Measurements from ENCODE around the gene TUBGCP2. TPM values are rescaled to one million over a fixed set of nuclear protein-coding genes. Genes with fewer than 3 reads are reported as not detected.
"Not testable (repeated sequence)": the region's sequence is repeated elsewhere in the genome, so short reads cannot be mapped to it uniquely, and the experiment has no call there.

Gene TUBGCP2
- total and polyA plus RNA-seq, 7 donors = 20.3 to 53.2 (median 33.8) TPM

GRCh38 chr10:133325440-133326222 lies 17.0 kb upstream of the TUBGCP2 start:
- H3K27me3 ChIP-seq (ENCODE audit: insufficient read depth in 3 of 3, low read length in 2 of 3) = peaks cover 0 to 63% (median 28%) of the 10 kb centered on the region in 3 donors
- ATAC-seq (no peak), DNase-seq (peak in 1 of 2 donors; percentile 45)
- no peaks in the 10 kb centered on the region for H3K36me3 ChIP-seq (ENCODE audit: insufficient read depth in 1 of 2, low read depth in 1 of 2)
- 1 to 4% (median 3%) methylated on average over 41 to 89 of the region's 91 CpGs for WGBS, 3 donors
- H3K4me3 ChIP-seq = peak overlapping the region; percentile 51
- H3K27ac ChIP-seq = no peak overlapping the region
- TF ChIP-seq, protein P1, sequence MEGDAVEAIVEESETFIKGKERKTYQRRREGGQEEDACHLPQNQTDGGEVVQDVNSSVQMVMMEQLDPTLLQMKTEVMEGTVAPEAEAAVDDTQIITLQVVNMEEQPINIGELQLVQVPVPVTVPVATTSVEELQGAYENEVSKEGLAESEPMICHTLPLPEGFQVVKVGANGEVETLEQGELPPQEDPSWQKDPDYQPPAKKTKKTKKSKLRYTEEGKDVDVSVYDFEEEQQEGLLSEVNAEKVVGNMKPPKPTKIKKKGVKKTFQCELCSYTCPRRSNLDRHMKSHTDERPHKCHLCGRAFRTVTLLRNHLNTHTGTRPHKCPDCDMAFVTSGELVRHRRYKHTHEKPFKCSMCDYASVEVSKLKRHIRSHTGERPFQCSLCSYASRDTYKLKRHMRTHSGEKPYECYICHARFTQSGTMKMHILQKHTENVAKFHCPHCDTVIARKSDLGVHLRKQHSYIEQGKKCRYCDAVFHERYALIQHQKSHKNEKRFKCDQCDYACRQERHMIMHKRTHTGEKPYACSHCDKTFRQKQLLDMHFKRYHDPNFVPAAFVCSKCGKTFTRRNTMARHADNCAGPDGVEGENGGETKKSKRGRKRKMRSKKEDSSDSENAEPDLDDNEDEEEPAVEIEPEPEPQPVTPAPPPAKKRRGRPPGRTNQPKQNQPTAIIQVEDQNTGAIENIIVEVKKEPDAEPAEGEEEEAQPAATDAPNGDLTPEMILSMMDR (IDR thresholded peaks at IDR 0.05) = no peak
- intact Hi-C loops (cut with DNase I) = loop anchor here (5.0 to 10.0 kb wide), 2 partner anchors 69 to 282 kb away; partner anchors contain the start of gene MTG1 (in 1 of the 2)
- no peaks in the 10 kb centered on the region for H3K9me3 ChIP-seq
- no peaks in the 10 kb centered on the region for H3K4me1 ChIP-seq

- 13 to 21% (median 16%) methylated on average over 15 to 20 of the region's 20 CpGs for WGBS, 3 donors
- DNase-seq = no peak
- Histone ChIP-seq H3K27me3 (ENCODE audit: insufficient read depth in 3 of 3, low read length in 2 of 3) (peaks cover 0 to 70% (median 28%) of the 10 kb centered on the region in 3 donors), H3K36me3 (ENCODE audit: insufficient read depth in 1 of 2, low read depth in 1 of 2) (no peaks in the 10 kb centered on the region), H3K4me3 (peak overlapping the region; percentile 51), H3K4me1 (no peaks in the 10 kb centered on the region), H3K9me3 (no peaks in the 10 kb centered on the region), H3K27ac (no peak overlapping the region)
- ATAC-seq = peak in 2 of 4 donors; percentile 14 to 18
- intact Hi-C loops (cut with DNase I) = loop anchor here (5.0 to 10.0 kb wide), 2 partner anchors 70 to 282 kb away; partner anchors contain the start of gene MTG1 (in 1 of the 2)
- TF ChIP-seq, protein P1 (IDR thresholded peaks at IDR 0.05) = no peak
Observed at GRCh38 chr10:133324857-133325260, 16.2 kb upstream of the TUBGCP2 start.

DNA sequence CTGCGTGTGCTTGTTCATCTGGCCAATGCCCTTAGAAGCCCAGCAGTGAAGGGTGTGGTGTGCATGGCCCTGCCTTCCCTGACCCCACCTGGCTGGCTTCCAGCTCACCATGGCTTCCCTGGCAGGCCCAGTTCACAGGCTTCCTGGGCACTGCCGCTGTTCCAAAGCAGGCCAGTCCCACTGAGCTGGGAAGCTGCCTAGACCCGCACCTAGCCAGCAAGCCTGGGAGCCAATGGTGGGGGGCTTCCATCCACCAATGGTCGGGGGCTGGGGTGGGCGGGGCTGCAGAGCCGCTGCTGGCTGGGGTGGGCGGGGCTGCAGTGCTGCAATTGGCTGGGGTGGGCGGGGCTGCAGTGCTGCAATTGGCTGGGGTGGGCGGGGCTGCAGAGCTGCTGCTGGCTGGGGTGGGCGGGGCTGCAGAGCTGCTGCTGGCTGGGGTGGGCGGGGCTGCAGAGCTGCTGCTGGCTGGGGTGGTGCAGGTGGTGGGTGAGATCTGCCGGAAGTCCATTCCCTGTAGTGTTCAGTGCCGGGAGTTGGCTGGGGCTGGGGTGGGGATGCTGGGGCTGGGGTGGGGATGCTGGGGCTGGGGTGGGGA lies 15.6 kb upstream of the TUBGCP2 start:
- TF ChIP-seq, protein P1 (IDR thresholded peaks at IDR 0.05) = no peak
- intact Hi-C loops (cut with DNase I) = loop anchor here in 1 of 2 donors (10.0 kb wide), 1 partner anchor 71 kb away; the partner anchor contains the start of gene MTG1
- no peak overlapping the region for H3K4me3 ChIP-seq

GRCh38 chr10:133322064-133322709 lies 13.5 kb upstream of the TUBGCP2 start:
- not testable (repeated sequence) for H3K9me3 ChIP-seq; H3K36me3 ChIP-seq (ENCODE audit: insufficient read depth in 1 of 2, low read depth in 1 of 2); DNase-seq; H3K4me3 ChIP-seq; H3K4me1 ChIP-seq; ATAC-seq; H3K27ac ChIP-seq
- WGBS, 3 donors = 70 to 80% (median 73%) methylated on average over 11 to 12 of the region's 14 CpGs
- intact Hi-C loops (cut with DNase I) = loop anchor here in 1 of 2 donors (10.0 kb wide), 1 partner anchor 73 kb away; the partner anchor contains the start of gene MTG1
- peaks cover 0 to 60% (median 26%) of the 10 kb centered on the region in 3 donors for H3K27me3 ChIP-seq (ENCODE audit: insufficient read depth in 3 of 3, low read length in 2 of 3)

More for the DNA sequence above, 15.6 kb upstream of the TUBGCP2 start:
- DNase-seq (peak; percentile 58 to 71), ATAC-seq (peak; percentile 41 to 84 (median 74))
- no peaks in the 10 kb centered on the region for H3K4me1 ChIP-seq
- no peaks in the 10 kb centered on the region for H3K9me3 ChIP-seq
- peaks cover 0 to 73% (median 28%) of the 10 kb centered on the region in 3 donors for H3K27me3 ChIP-seq (ENCODE audit: insufficient read depth in 3 of 3, low read length in 2 of 3)
- no peaks in the 10 kb centered on the region for H3K36me3 ChIP-seq (ENCODE audit: insufficient read depth in 1 of 2, low read depth in 1 of 2)
- H3K27ac ChIP-seq = no peak overlapping the region
- WGBS, 3 donors = 2 to 4% (median 3%) methylated on average over 6 to 13 of the region's 13 CpGs

GRCh38 chr10:133320852-133321422 lies 12.3 kb upstream of the TUBGCP2 start:
- H3K4me1 ChIP-seq; H3K9me3 ChIP-seq; ATAC-seq; H3K4me3 ChIP-seq; H3K36me3 ChIP-seq (ENCODE audit: insufficient read depth in 1 of 2, low read depth in 1 of 2); DNase-seq; H3K27ac ChIP-seq: not testable (repeated sequence)
- peaks cover 0 to 48% (median 20%) of the 10 kb centered on the region in 3 donors for H3K27me3 ChIP-seq (ENCODE audit: insufficient read depth in 3 of 3, low read length in 2 of 3)
- 80 to 90% (median 86%) methylated on average over 6 of the region's 6 CpGs for WGBS, 3 donors
- intact Hi-C loops (cut with DNase I) = loop anchor here in 1 of 2 donors (10.0 kb wide), 1 partner anchor 74 kb away; the partner anchor contains the start of gene MTG1

Data from psoas muscle (tissue), 8 donors.